GM12878 (cell line): Measurements from ENCODE around the gene GIMAP1. TPM values are rescaled to one million over a fixed set of nuclear protein-coding genes. Genes with fewer than 3 reads are reported as not detected.

ENCODE experiments used
- ATAC-seq: fragments of 200-7000 bp; cut with Tn5 transposase; 3 replicates; pipeline ENCODE4 v1.9.1; 2020; ENCODE audit warnings: mild to moderate bottlenecking, moderate library complexity
- BruUV-seq: library from RNA; stranded (reverse); fragments of 400-500 nt; replicated peaks from 2 replicates; lab custom pipeline; 2021; lab: Mats Ljungman, UMichigan
- CTCF ChIA-PET: fragments of 300-600 bp; sonication (Branson Sonifier 250); formaldehyde crosslinking; extraction: SDS; loops from one replicate; lab custom pipeline; 2021; ENCODE audit warnings: inconsistent platforms; lab: Yijun Ruan, JAX
- POLR2A ChIA-PET: fragments of 350-600 bp; formaldehyde crosslinking; extraction: SDS; loops from one replicate; lab custom pipeline; 2021; ENCODE audit warnings: inconsistent platforms; lab: Charles Lee
- RAD21 ChIA-PET: fragments of 300-600 bp; sonication (Branson Sonifier 250); formaldehyde crosslinking; loops from one replicate; lab custom pipeline; 2023; ENCODE audit warnings: antibody characterized with exemption; ENCODE audit not compliant: unreplicated experiment; lab: Charles Lee
- SMC1A ChIA-PET: fragments of 300-600 bp; sonication (Branson Sonifier 250); formaldehyde crosslinking; loops from one replicate; lab custom pipeline; 2023; ENCODE audit not compliant: unreplicated experiment, uncharacterized antibody; lab: Charles Lee
- DNase-seq: peaks from one replicate; pipeline ENCODE4 v3.0.0-alpha.2; 2011; ENCODE audit warnings: low read depth, low spot score
- FAIRE-seq: peaks from 3 replicates; lab custom pipeline; 2011; peaks lifted over from hg19 to GRCh38; lab: Jason Lieb, UNC
- H2AFZ ChIP-seq: 2 replicates; pipeline ENCODE4 v1.6.0; 2011; ENCODE audit warnings: low read depth, low read length, control low read depth; ENCODE audit not compliant: control insufficient read depth
- H3K27ac ChIP-seq: 2 replicates; pipeline ENCODE4 v1.5.1; 2011; ENCODE audit warnings: control low read depth; ENCODE audit not compliant: control insufficient read depth, insufficient read depth
- H3K27me3 ChIP-seq, 2 experiments: replicated peaks in 1 of 2; 2 replicates each; pipeline versions ENCODE4 v1.6.0 to v1.6.1; 2011; ENCODE audit warnings: low read length in 1 of 2; ENCODE audit not compliant: control insufficient read depth in 2 of 2, insufficient read depth in 2 of 2
- H3K36me3 ChIP-seq, 2 experiments: 2 replicates each; pipeline ENCODE4 v1.5.1; 2011; ENCODE audit warnings: low read length in 1 of 2; ENCODE audit not compliant: control insufficient read depth in 2 of 2, insufficient read depth in 2 of 2
- H3K4me1 ChIP-seq: 2 replicates; pipeline ENCODE4 v1.6.1; 2011; ENCODE audit warnings: mild to moderate bottlenecking, low read length, moderate library complexity, mixed read lengths; ENCODE audit not compliant: control insufficient read depth, insufficient read depth
- H3K4me2 ChIP-seq: 2 replicates; pipeline ENCODE4 v1.6.0; 2011; ENCODE audit warnings: control low read depth; ENCODE audit not compliant: control insufficient read depth, insufficient read depth
- H3K4me3 ChIP-seq: fragments of 200-600 bp; sonication (generic); 2 replicates; pipeline ENCODE4 v1.5.1; 2016
- H3K79me2 ChIP-seq: 2 replicates; pipeline ENCODE4 v1.6.0; 2011; ENCODE audit warnings: low read length; ENCODE audit not compliant: control insufficient read depth, insufficient read depth
- H3K9ac ChIP-seq: 2 replicates; pipeline ENCODE4 v1.8.0; 2011; ENCODE audit warnings: low read length, control low read depth, mixed read lengths; ENCODE audit not compliant: control insufficient read depth, insufficient read depth
- H3K9me3 ChIP-seq: replicated peaks from 3 replicates; pipeline ENCODE4 v1.5.1; 2011; ENCODE audit warnings: mild to moderate bottlenecking, low read length; ENCODE audit not compliant: control insufficient read depth, insufficient read depth
- H4K20me1 ChIP-seq: 2 replicates; pipeline ENCODE4 v1.6.0; 2011; ENCODE audit not compliant: control insufficient read depth, insufficient read depth
- CHD1 ChIP-seq: IDR thresholded peaks from 2 replicates; pipeline ENCODE4 v1.6.1; 2012; ENCODE audit warnings: low read depth, low read length, improper control_type of control experiment
- CUX1 ChIP-seq: IDR thresholded peaks from 2 replicates; pipeline ENCODE4 v1.6.1; 2012; ENCODE audit warnings: improper control_type of control experiment, low read depth, low read length; ENCODE audit not compliant: insufficient replicate concordance
- EP300 ChIP-seq, 2 experiments: fragments of 150-350 bp in 1 of 2; IDR thresholded peaks; 2 replicates each; pipeline ENCODE4 v1.6.1; 2011 to 2012; ENCODE audit warnings: low read depth in 2 of 2, low read length in 2 of 2, borderline replicate concordance in 1 of 2, improper control_type of control experiment in 1 of 2, inconsistent platforms in 1 of 2; ENCODE audit not compliant: control insufficient read depth in 1 of 2
- PBX3 ChIP-seq: IDR thresholded peaks from 2 replicates; pipeline ENCODE4 v1.6.1; 2011; ENCODE audit warnings: mild to moderate bottlenecking, low read depth, low read length, moderate library complexity; ENCODE audit not compliant: insufficient replicate concordance
- RAD51 ChIP-seq: fragments of 450-650 bp; IDR thresholded peaks from 2 replicates; pipeline ENCODE4 v1.6.1; 2016; ENCODE audit warnings: moderate library complexity, mild to moderate bottlenecking, inconsistent platforms
- REST ChIP-seq: IDR thresholded peaks from 2 replicates; pipeline ENCODE4 v1.6.1; 2012; ENCODE audit warnings: mild to moderate bottlenecking, low read depth, low read length
- SUPT20H ChIP-seq: IDR thresholded peaks from 2 replicates; pipeline ENCODE4 v1.6.1; 2011; ENCODE audit warnings: low read depth, mild to moderate bottlenecking, low read length, moderate library complexity, borderline replicate concordance; ENCODE audit not compliant: control insufficient read depth
- SUZ12 ChIP-seq: fragments of 200-600 bp; sonication (generic); IDR thresholded peaks from one replicate; pipeline ENCODE4 v1.6.1; 2018; ENCODE audit warnings: antibody characterized with exemption, mild to moderate bottlenecking; ENCODE audit not compliant: unreplicated experiment
- TARDBP ChIP-seq: IDR thresholded peaks from 2 replicates; pipeline ENCODE4 v1.6.1; 2016; ENCODE audit warnings: borderline replicate concordance
- TBL1XR1 ChIP-seq: IDR thresholded peaks from 2 replicates; pipeline ENCODE4 v1.6.1; 2012; ENCODE audit warnings: low read depth, low read length, improper control_type of control experiment
- TCF3 ChIP-seq: IDR thresholded peaks from 2 replicates; pipeline ENCODE4 v1.6.1; 2012; ENCODE audit warnings: low read depth, mild to moderate bottlenecking, low read length, borderline replicate concordance; ENCODE audit not compliant: insufficient read depth
- ZBED1 ChIP-seq: IDR thresholded peaks from 2 replicates; pipeline ENCODE4 v1.6.1; 2016; ENCODE audit warnings: borderline replicate concordance
- ZNF207 ChIP-seq: fragments of 450-650 bp; IDR thresholded peaks from 2 replicates; pipeline ENCODE4 v1.6.1; 2014; ENCODE audit warnings: antibody characterized with exemption, mild to moderate bottlenecking, borderline replicate concordance
- ZNF622 ChIP-seq: fragments of 450-650 bp; IDR thresholded peaks from 2 replicates; pipeline ENCODE4 v1.6.1; 2017; ENCODE audit warnings: mild to moderate bottlenecking, inconsistent platforms
- ZSCAN29 ChIP-seq: fragments of 450-650 bp; IDR thresholded peaks from 2 replicates; pipeline ENCODE4 v1.6.1; 2017; ENCODE audit warnings: mild to moderate bottlenecking, moderate library complexity
- WGBS: methylation state at CpG from one replicate; pipeline ENCODE4 v1.1.6; 2016; ENCODE audit warnings: low lambda C conversion rate; ENCODE audit not compliant: insufficient replicate concordance, insufficient coverage; ENCODE audit errors: missing lambda C conversion rate; 5-methylcytosine and 5-hydroxymethylcytosine counted together
- in situ Hi-C: fragments of 300-500 bp; cut with MboI; formaldehyde crosslinking; loops from 9 replicates; pipeline ENCODE4 v1.14.3; 2018; ENCODE audit warnings: mixed read lengths
- intact Hi-C: fragments of 100-400 bp; cut with micrococcal nuclease; formaldehyde crosslinking; loops from one replicate; pipeline ENCODE4 v1.14.2; 2022; ENCODE audit not compliant: unreplicated experiment
- polyA plus RNA-seq, 11 experiments: library from polyadenylated mRNA; depleted of rRNA in 4 of 11; unstranded in 6 of 11; stranded (reverse) in 5 of 11; fragments of >200 nt; fragmentation: Nextera tagmentation in 4 of 11; fragmentation: Illumina TruSeq in 1 of 11; extraction: Ambion mirVana in 4 of 11; extraction: Trizol in 1 of 11; gene quantifications; 1 replicate in 1 of 11; 2 replicates in 10 of 11; pipeline versions ENCODE4 v1.2.1 to v1.2.3, GENCODE V29; 2011 to 2016; ENCODE audit warnings: inconsistent platforms in 2 of 11, missing spikeins in 2 of 11, low read depth in 1 of 11
- total RNA-seq, 4 experiments: library from RNA; depleted of rRNA in 3 of 4; stranded (reverse); fragments of >200 nt in 3 of 4; fragmentation: Illumina TruSeq in 1 of 4; extraction: Trizol in 1 of 4; gene quantifications; 2 replicates each; pipeline versions ENCODE4 v1.2.1 to v1.2.3, GENCODE V29; 2013 to 2021

GIMAP1 gene
- total and polyA plus RNA-seq, 10 of the 15 experiments (the other 5 are each of a cell fraction or from before 2014, with no cell fraction given) = 0.16 to 1.9 (median 1.1) TPM

- H3K9ac ChIP-seq = no peak overlapping the region
- RAD21 ChIA-PET = no interaction called here
- H3K4me1 ChIP-seq = peaks cover 7% of the 10 kb centered on the region
- FAIRE-seq (no peak), ATAC-seq (no peak), DNase-seq (no peak)
- H3K27me3 ChIP-seq = no peaks in the 10 kb centered on the region
- peaks cover 7% of the 10 kb centered on the region for H3K79me2 ChIP-seq
- H3K27ac ChIP-seq = no peak overlapping the region
- POLR2A ChIA-PET = no interaction called here
- no peaks in the 10 kb centered on the region; the same call in 2 of the 3 replicates for H3K9me3 ChIP-seq
- H3K4me3 ChIP-seq = no peak overlapping the region
- in situ Hi-C loops = no loop called here
- H3K36me3 ChIP-seq = peaks cover 0 to 10% of the 10 kb centered on the region in 2 experiments; a peak in 2 of 4 replicates
- CTCF ChIA-PET = interaction anchor here (1.3 kb wide), 1 partner anchor 10 kb away, joined by 3 read pairs; no protein-coding TSS in a partner anchor
- SMC1A ChIA-PET = interaction anchor here (1.0 kb wide), 2 partner anchors 12 kb away, joined by 3 read pairs; no protein-coding TSS in a partner anchor
- no peak overlapping the region for H2AFZ ChIP-seq
- no peaks in the 10 kb centered on the region; the same call in 1 of the 2 replicates for H4K20me1 ChIP-seq
- WGBS = 70% methylated on average over 5 of the region's 5 CpGs
- H3K4me2 ChIP-seq = no peak overlapping the region
- no TSS peak for BruUV-seq
- intact Hi-C loops = no loop called here
- no peak for TF ChIP-seq REST
- TF ChIP-seq SUZ12 = no peak
- TF ChIP-seq ZBED1 = no peak
- TF ChIP-seq ZNF207 = no peak
- TF ChIP-seq CHD1 = no peak
- no peak for TF ChIP-seq TARDBP
- no peak for TF ChIP-seq PBX3
- TF ChIP-seq CUX1 = no peak
- no peak for TF ChIP-seq SUPT20H
- TF ChIP-seq ZNF622 = no peak
- no peak for TF ChIP-seq EP300 (IDR thresholded peaks at IDR 0.05; ENCODE audit: borderline replicate concordance in 1 of 2, control insufficient read depth in 1 of 2, low read depth in 2 of 2, low read length in 2 of 2)
- no peak for TF ChIP-seq TCF3
- no peak for TF ChIP-seq RAD51
- TF ChIP-seq ZSCAN29 = no peak
- no peak for TF ChIP-seq TBL1XR1
Measured at GRCh38 chr7:150745086-150745485, 28.7 kb downstream of the GIMAP1 start.
